IgD-negative memory B cell (primary cell): ENCODE measurements around the gene CCDC33. TPM values are rescaled to one million over a fixed set of nuclear protein-coding genes. Genes with fewer than 3 reads are reported as not detected.

Experiments used
- H3K27ac Mint-ChIP-seq, 3 donors: one replicate each; pipeline ENCODE4 v1.8.0; 2020 to 2022; ENCODE audit warnings: mild to moderate bottlenecking in 3 of 3, mixed read lengths in 3 of 3, moderate library complexity in 1 of 3
- H3K27me3 Mint-ChIP-seq: one replicate; pipeline ENCODE4 v1.8.0; 2021; ENCODE audit warnings: mixed read lengths
- H3K36me3 Mint-ChIP-seq: one replicate; pipeline ENCODE4 v1.8.0; 2020; ENCODE audit warnings: mild to moderate bottlenecking, mixed read lengths
- H3K4me1 Mint-ChIP-seq, 3 donors: one replicate each; pipeline ENCODE4 v1.8.0; 2020 to 2022; ENCODE audit warnings: mixed read lengths in 3 of 3, mild to moderate bottlenecking in 1 of 3
- H3K4me3 Mint-ChIP-seq, 4 donors: one replicate each; pipeline ENCODE4 v1.8.0; 2020 to 2022; ENCODE audit warnings: mild to moderate bottlenecking in 4 of 4, mixed read lengths in 4 of 4, moderate library complexity in 3 of 4
- H3K9me3 Mint-ChIP-seq, 3 donors: one replicate each; pipeline ENCODE4 v1.8.0; 2020 to 2021; ENCODE audit warnings: mixed read lengths in 3 of 3, mild to moderate bottlenecking in 1 of 3
- polyA plus RNA-seq: library from polyadenylated mRNA; unstranded; fragments of 300-500 nt; fragmentation: Illumina TruSeq; gene quantifications from one replicate; pipeline ENCODE4 v1.2.3, GENCODE V29; 2021

The CCDC33 gene
- polyA plus RNA-seq, 1 donor from 2014 or later: not detected

GRCh38 chr15:74376226-74376625, 140.1 kb downstream of the CCDC33 start:
- no peaks in the 10 kb centered on the region for H3K9me3 Mint-ChIP-seq
- peaks cover 9 to 25% (median 13%) of the 10 kb centered on the region in 3 donors for H3K4me1 Mint-ChIP-seq
- peaks cover 2% of the 10 kb centered on the region for H3K27me3 Mint-ChIP-seq
- H3K27ac Mint-ChIP-seq: peak overlapping the region in 2 of 3 donors; percentile 47 to 92
- H3K36me3 Mint-ChIP-seq: no peaks in the 10 kb centered on the region
- peak overlapping the region in 2 of 4 donors; percentile 35 to 73 for H3K4me3 Mint-ChIP-seq

GRCh38 chr15:74376825-74377581, 140.9 kb downstream of the CCDC33 start:
- Mint-ChIP-seq H3K4me3 (peak overlapping the region in 1 of 4 donors; percentile 73), H3K27ac (peak overlapping the region in 2 of 3 donors; percentile 47 to 92), H3K36me3 (no peaks in the 10 kb centered on the region), H3K4me1 (peaks cover 9 to 26% (median 13%) of the 10 kb centered on the region in 3 donors), H3K9me3 (no peaks in the 10 kb centered on the region), H3K27me3 (peaks cover under 1% of the 10 kb centered on the region)

DNA sequence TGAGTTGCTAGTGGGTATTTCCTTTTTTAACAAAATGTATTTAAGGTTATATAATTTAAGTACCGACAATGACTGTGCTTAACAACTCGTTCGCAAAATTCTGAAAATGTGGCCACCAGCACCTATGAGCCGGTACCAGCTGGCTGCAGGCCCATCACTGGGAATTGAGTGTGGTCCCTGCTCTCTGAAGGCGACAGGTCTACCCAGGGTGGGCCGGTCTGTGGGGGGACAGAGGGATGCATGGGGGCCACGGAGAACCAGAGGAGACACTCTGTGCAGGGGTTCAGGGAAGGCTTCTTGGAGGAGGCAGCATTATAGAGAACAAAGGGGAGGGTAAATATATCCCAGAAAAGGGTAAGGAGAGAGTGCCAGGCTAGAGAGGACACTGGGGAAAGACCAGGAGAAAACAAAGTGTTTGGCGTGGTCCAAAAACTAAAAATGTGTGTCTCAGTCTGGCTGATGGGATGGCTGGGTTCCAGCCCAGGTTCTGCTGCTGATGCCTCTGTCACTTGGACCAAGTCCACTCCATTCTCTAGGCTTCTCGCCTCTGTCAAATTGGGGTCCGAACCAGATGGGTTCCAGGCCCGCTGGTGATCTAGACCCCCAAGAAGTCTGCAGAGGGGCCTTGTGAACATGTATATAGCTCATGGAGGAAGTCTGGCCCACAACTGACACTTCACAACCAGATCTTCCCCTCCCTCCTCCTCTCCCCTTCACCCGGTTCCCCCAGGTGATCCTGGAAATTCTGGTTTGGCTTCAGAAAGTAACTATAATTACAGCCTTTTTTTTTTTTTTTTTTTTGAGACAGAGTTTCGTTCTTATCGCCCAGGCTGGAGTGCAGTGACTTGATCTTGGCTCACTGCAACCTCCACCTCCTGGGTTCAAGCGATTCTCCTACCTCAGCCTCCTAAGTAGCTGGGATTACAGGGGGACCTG, 142.0 kb downstream of the CCDC33 start:
- Mint-ChIP-seq H3K9me3 (no peaks in the 10 kb centered on the region), H3K4me1 (peaks cover 9 to 33% (median 19%) of the 10 kb centered on the region in 3 donors), H3K27ac (no peak overlapping the region), H3K36me3 (no peaks in the 10 kb centered on the region), H3K27me3 (no peaks in the 10 kb centered on the region), H3K4me3 (no peak overlapping the region)

GRCh38 chr15:74378848-74379247, 142.7 kb downstream of the CCDC33 start:
- Mint-ChIP-seq H3K36me3 (no peaks in the 10 kb centered on the region), H3K4me3 (peak overlapping the region in 1 of 4 donors; percentile 12), H3K4me1 (peaks cover 13 to 35% (median 23%) of the 10 kb centered on the region in 3 donors), H3K27ac (peak overlapping the region in 1 of 3 donors; percentile 92), H3K27me3 (no peaks in the 10 kb centered on the region), H3K9me3 (no peaks in the 10 kb centered on the region)

GRCh38 chr15:74380361-74381189, 144.4 kb downstream of the CCDC33 start:
- no peaks in the 10 kb centered on the region for H3K36me3 Mint-ChIP-seq
- no peak overlapping the region for H3K4me3 Mint-ChIP-seq
- H3K27ac Mint-ChIP-seq: peak overlapping the region in 1 of 3 donors; percentile 35
- H3K9me3 Mint-ChIP-seq: no peaks in the 10 kb centered on the region
- H3K27me3 Mint-ChIP-seq: no peaks in the 10 kb centered on the region
- peaks cover 14 to 41% (median 29%) of the 10 kb centered on the region in 3 donors for H3K4me1 Mint-ChIP-seq

DNA sequence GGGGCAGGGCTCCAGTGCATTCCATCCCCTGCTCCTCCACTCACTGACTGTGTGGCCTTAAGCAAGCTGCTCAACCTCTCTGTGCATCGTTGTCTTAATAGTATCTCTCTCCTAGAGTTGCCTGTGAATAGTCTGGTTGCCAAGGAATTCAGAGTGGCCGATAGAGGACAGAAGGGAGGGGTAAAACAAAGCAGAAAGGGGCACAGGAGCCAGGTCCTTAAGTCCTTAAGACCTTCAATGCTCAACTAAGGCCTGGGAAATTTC, 145.0 kb downstream of the CCDC33 start:
- no peak overlapping the region for H3K4me3 Mint-ChIP-seq
- peak overlapping the region in 1 of 3 donors; percentile 20 for H3K27ac Mint-ChIP-seq
- no peaks in the 10 kb centered on the region for H3K36me3 Mint-ChIP-seq
- no peaks in the 10 kb centered on the region for H3K9me3 Mint-ChIP-seq
- peaks cover 14 to 44% (median 32%) of the 10 kb centered on the region in 3 donors for H3K4me1 Mint-ChIP-seq
- H3K27me3 Mint-ChIP-seq: no peaks in the 10 kb centered on the region

DNA sequence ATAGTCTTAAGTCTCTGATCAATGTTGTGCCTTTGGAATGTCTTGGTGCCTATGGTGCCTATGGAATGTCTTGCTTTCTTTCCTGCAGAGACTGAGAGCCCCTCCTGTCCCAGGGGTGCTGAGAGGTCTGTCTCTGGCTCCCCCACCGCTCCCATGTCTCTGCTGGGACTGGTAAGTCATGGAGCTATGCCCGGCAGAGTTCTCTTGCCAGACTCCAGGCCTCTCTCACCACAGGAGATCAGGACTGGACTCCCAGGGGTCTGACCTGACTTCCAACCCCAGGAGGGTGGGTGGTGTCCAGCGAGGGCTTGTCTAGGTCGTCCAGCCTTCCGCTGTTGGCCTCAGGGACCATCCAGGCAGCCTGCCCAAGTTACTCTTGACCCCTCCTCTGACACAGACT, 145.4 kb downstream of the CCDC33 start:
- no peak overlapping the region for H3K4me3 Mint-ChIP-seq
- peaks cover 14 to 47% (median 35%) of the 10 kb centered on the region in 3 donors for H3K4me1 Mint-ChIP-seq
- no peaks in the 10 kb centered on the region for H3K36me3 Mint-ChIP-seq
- H3K9me3 Mint-ChIP-seq: no peaks in the 10 kb centered on the region
- no peaks in the 10 kb centered on the region for H3K27me3 Mint-ChIP-seq
- H3K27ac Mint-ChIP-seq: peak overlapping the region in 1 of 3 donors; percentile 20

DNA sequence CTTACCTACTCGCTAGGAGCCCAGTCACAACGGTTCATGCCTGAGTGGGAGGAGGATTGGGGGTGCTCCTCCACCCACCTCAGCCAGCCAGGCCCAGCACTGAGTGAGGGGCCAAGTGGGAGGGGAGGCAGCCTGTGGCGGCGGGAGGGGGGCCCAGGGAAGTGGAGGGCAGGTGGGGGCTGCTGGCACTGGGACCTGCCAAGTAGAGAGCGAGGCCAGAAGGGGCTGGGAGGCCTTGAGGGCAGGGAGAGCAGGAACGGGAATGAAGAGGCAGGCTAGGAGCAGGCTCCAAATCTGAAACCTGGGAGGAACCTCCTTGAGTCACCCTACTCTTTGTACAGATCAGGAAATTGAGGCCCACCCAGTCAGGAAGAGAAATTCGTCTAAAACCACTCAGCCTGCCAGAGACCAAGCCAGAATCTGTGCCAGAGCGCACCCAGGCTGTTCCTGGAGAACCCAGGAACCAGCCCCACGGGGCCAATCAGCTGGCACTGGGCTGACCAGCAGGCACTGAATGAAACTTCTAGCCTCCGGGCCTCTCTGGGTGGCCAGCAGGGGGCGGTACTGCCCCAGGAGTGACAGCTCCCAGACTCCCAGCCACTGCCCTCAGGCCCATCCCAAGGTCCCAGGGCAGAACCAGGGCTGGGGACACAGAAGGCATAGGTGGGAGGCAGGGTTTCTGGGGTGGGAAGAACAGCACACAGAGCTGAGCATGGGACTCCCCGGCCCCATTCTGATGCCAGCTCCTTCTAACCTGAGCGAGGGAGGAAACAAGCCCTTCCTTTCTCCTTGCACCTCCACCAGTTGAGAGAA, 146.1 kb downstream of the CCDC33 start:
- Mint-ChIP-seq H3K36me3 (no peaks in the 10 kb centered on the region), H3K27me3 (no peaks in the 10 kb centered on the region), H3K9me3 (no peaks in the 10 kb centered on the region), H3K27ac (peak overlapping the region in 2 of 3 donors; percentile 92 to 98), H3K4me1 (peaks cover 14 to 51% (median 42%) of the 10 kb centered on the region in 3 donors), H3K4me3 (peak overlapping the region in 1 of 4 donors; percentile 39)

DNA sequence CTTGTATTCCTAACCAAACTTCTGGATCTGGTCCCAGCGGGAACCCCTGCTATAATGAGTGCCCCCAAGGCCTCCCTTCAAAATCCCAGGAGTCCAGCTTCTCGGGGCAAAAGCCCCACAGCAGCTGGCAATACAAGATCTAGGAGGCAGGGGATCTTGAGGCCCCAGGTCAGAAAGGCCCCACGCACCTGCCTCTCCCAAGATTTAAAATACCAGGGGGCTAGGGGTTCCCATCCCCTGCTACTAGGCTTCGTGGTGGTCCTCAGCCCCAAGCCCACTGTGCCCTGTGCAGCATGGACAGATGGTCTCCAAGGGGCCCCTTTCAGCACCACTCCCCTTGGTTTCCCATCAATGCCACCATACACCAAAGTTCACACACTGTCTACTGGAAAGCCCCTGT, 147.2 kb downstream of the CCDC33 start:
- Mint-ChIP-seq H3K9me3 (no peaks in the 10 kb centered on the region), H3K4me1 (peaks cover 14 to 53% (median 47%) of the 10 kb centered on the region in 3 donors)

GRCh38 chr15:74383695-74384565, 147.8 kb downstream of the CCDC33 start:
- H3K9me3 Mint-ChIP-seq: no peaks in the 10 kb centered on the region
- peaks cover 15 to 50% (median 47%) of the 10 kb centered on the region in 3 donors for H3K4me1 Mint-ChIP-seq
- peak overlapping the region; percentile 55 to 95 (median 65) for H3K4me3 Mint-ChIP-seq
- H3K27ac Mint-ChIP-seq: peak overlapping the region; percentile 92 to 98 (median 98)
- H3K36me3 Mint-ChIP-seq: no peaks in the 10 kb centered on the region
- H3K27me3 Mint-ChIP-seq: no peaks in the 10 kb centered on the region

More for the DNA sequence above, 147.2 kb downstream of the CCDC33 start:
- H3K27me3 Mint-ChIP-seq: no peaks in the 10 kb centered on the region
- H3K36me3 Mint-ChIP-seq: no peaks in the 10 kb centered on the region
- H3K27ac Mint-ChIP-seq: peak overlapping the region; percentile 92 to 98 (median 98)
- H3K4me3 Mint-ChIP-seq: peak overlapping the region in 1 of 4 donors; percentile 71

GRCh38 chr15:74384566-74384880, 148.4 kb downstream of the CCDC33 start:
- Mint-ChIP-seq H3K27ac (peak overlapping the region; percentile 92 to 98 (median 98)), H3K27me3 (no peaks in the 10 kb centered on the region), H3K4me3 (peak overlapping the region in 3 of 4 donors; percentile 77 to 95 (median 80)), H3K4me1 (peaks cover 18 to 47% (median 45%) of the 10 kb centered on the region in 3 donors), H3K9me3 (no peaks in the 10 kb centered on the region), H3K36me3 (no peaks in the 10 kb centered on the region)

GRCh38 chr15:74384881-74385643, 148.9 kb downstream of the CCDC33 start:
- Mint-ChIP-seq H3K9me3 (no peaks in the 10 kb centered on the region), H3K4me1 (peaks cover 18 to 47% (median 45%) of the 10 kb centered on the region in 3 donors), H3K36me3 (no peaks in the 10 kb centered on the region), H3K27me3 (no peaks in the 10 kb centered on the region), H3K4me3 (peak overlapping the region; percentile 71 to 95 (median 78)), H3K27ac (peak overlapping the region; percentile 92 to 98 (median 98))
